SU-DHL-6 (cell line): ENCODE measurements around the gene UBP1.
A peak's percentile ranks its signal among the peaks of the same experiment; 100 is the strongest.
"Not testable (repeated sequence)": the region's sequence is repeated elsewhere in the genome, so short reads cannot be mapped to it uniquely, and the experiment has no call there.

Experiments
- H2AFZ ChIP-seq: fragments of 200-600 bp; sonication (generic); 2 replicates; pipeline ENCODE4 v1.6.1; 2014; ENCODE audit warnings: low read depth, mild to moderate bottlenecking, moderate library complexity, mixed read lengths, antibody characterized with exemption, low read length; ENCODE audit not compliant: severe bottlenecking
- H3F3A ChIP-seq: fragments of 200-600 bp; shearing (Covaris generic); 2 replicates; pipeline ENCODE4 v1.6.0; 2016; ENCODE audit warnings: antibody characterized with exemption, mild to moderate bottlenecking; ENCODE audit not compliant: insufficient read depth
- H3K27ac ChIP-seq: fragments of 200-600 bp; sonication (generic); 2 replicates; pipeline ENCODE4 v1.5.1; 2016; ENCODE audit warnings: low read depth, mild to moderate bottlenecking, low read length, moderate library complexity, mixed read lengths
- H3K27me3 ChIP-seq: fragments of 200-600 bp; sonication (generic), shearing (Covaris generic); 2 replicates; pipeline ENCODE4 v1.6.0; 2014; ENCODE audit warnings: mild to moderate bottlenecking, low read length
- H3K36me3 ChIP-seq: fragments of 200-600 bp; sonication (generic); 2 replicates; pipeline ENCODE4 v1.6.1; 2014; ENCODE audit warnings: mild to moderate bottlenecking, low read length, mixed read lengths
- H3K4me2 ChIP-seq: fragments of 300-600, 200-600 bp; shearing (Covaris generic), sonication (generic); 2 replicates; pipeline ENCODE4 v1.6.0; 2014; ENCODE audit warnings: low read length, low read depth, mild to moderate bottlenecking; ENCODE audit not compliant: poor library complexity, severe bottlenecking
- H3K4me3 ChIP-seq: fragments of 200-600 bp; sonication (generic); 2 replicates; pipeline ENCODE4 v1.5.1; 2014; ENCODE audit warnings: antibody characterized with exemption, low read length, mild to moderate bottlenecking, mixed read lengths; ENCODE audit not compliant: insufficient read depth, poor library complexity, severe bottlenecking
- H3K79me2 ChIP-seq: fragments of 200-600 bp; sonication (generic); 2 replicates; pipeline ENCODE4 v1.6.1; 2014; ENCODE audit warnings: mild to moderate bottlenecking, low read length, moderate library complexity; ENCODE audit not compliant: insufficient read depth
- H3K9ac ChIP-seq: fragments of 200-600 bp; sonication (generic); 2 replicates; pipeline ENCODE4 v1.7.0; 2014; ENCODE audit warnings: mild to moderate bottlenecking, low read length
- H3K9me2 ChIP-seq: fragments of 200-600 bp; sonication (generic); replicated peaks from 2 replicates; pipeline ENCODE4 v1.6.1; 2014; ENCODE audit warnings: low read length; ENCODE audit not compliant: insufficient read depth
- H3K9me3 ChIP-seq: fragments of 200-600 bp; sonication (generic); 2 replicates; pipeline ENCODE4 v1.6.1; 2014; ENCODE audit warnings: low read length, mixed read lengths; ENCODE audit not compliant: insufficient read depth
- H4K20me1 ChIP-seq: fragments of 200-600 bp; sonication (generic); 2 replicates; pipeline ENCODE4 v1.6.1; 2014; ENCODE audit warnings: low read depth, mild to moderate bottlenecking, antibody characterized with exemption, low read length, moderate library complexity, mixed read lengths
- EZH2phosphoT487 ChIP-seq: fragments of 200-600 bp; sonication (generic), shearing (Covaris generic); conservative IDR thresholded peaks from 2 replicates; pipeline ENCODE4 v1.6.1; 2018; ENCODE audit warnings: mild to moderate bottlenecking, antibody characterized with exemption, low read length, moderate library complexity, mixed read lengths
- TF ChIP-seq, protein P1 (sequence below): fragments of 200-600 bp; sonication (generic); IDR thresholded peaks from one replicate; pipeline ENCODE4 v1.5.1; 2017; ENCODE audit warnings: antibody characterized with exemption, mild to moderate bottlenecking, low read length, moderate library complexity; ENCODE audit not compliant: insufficient read depth, poor library complexity, severe bottlenecking

The UBP1 gene

DNA sequence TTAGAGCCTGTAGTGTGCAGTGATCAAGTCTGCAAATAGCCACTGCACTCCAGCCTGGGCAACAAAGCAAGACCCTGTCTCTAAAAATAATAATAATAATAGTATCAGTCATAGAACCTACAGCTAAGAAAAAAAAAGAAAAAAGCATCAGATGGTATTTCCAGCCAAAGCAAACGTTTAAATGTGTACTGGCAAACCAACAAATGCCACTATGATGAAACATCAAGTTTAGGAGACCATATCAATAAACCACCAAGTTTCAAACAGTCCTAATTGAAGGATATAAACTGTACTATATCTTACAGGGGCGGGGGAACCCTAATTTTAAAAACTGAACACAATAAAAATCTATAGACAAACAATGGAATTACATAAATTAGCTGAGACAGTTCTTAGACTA is 6.4 kb downstream of the UBP1 start:
- Histone ChIP-seq H3K36me3 (no peaks in the 10 kb centered on the region), H3K27ac (no peak overlapping the region), H3K9ac (no peak overlapping the region), H2AFZ (no peak overlapping the region), H3K79me2 (peaks cover 100% of the 10 kb centered on the region), H3F3A (no peaks in the 10 kb centered on the region), H4K20me1 (peaks cover 55% of the 10 kb centered on the region), H3K4me2 (peak overlapping the region; percentile 16), H3K27me3 (no peaks in the 10 kb centered on the region), H3K9me3 (no peaks in the 10 kb centered on the region), H3K4me3 (no peak overlapping the region), H3K9me2 (no peaks in the 10 kb centered on the region)
- TF ChIP-seq EZH2phosphoT487, result no peak
- TF ChIP-seq, protein P1, sequence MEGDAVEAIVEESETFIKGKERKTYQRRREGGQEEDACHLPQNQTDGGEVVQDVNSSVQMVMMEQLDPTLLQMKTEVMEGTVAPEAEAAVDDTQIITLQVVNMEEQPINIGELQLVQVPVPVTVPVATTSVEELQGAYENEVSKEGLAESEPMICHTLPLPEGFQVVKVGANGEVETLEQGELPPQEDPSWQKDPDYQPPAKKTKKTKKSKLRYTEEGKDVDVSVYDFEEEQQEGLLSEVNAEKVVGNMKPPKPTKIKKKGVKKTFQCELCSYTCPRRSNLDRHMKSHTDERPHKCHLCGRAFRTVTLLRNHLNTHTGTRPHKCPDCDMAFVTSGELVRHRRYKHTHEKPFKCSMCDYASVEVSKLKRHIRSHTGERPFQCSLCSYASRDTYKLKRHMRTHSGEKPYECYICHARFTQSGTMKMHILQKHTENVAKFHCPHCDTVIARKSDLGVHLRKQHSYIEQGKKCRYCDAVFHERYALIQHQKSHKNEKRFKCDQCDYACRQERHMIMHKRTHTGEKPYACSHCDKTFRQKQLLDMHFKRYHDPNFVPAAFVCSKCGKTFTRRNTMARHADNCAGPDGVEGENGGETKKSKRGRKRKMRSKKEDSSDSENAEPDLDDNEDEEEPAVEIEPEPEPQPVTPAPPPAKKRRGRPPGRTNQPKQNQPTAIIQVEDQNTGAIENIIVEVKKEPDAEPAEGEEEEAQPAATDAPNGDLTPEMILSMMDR, result no peak

DNA sequence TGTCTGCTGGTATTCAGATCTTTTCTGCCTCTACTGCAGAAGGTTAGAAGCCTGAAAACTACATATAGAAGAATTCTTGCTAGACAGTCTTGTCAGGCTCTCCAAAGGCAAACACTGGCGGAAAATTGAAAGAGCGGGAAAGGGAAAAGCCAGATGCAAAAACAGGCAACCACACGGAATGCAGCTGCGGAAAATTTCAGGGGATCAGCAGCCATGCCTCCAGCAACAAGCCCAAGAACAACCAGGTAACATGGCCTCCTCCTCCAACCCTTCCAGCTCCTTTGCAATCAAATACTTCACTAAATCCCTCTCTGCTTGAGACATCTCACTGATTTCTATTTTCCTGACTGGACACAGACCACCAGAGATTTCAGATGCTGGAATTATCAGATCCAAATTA is 9.6 kb downstream of the UBP1 start:
- no peaks in the 10 kb centered on the region for H3F3A ChIP-seq
- no peaks in the 10 kb centered on the region for H3K36me3 ChIP-seq
- no peak overlapping the region for H3K4me3 ChIP-seq
- peaks cover 100% of the 10 kb centered on the region for H3K79me2 ChIP-seq
- TF ChIP-seq, protein P1, result no peak
- TF ChIP-seq EZH2phosphoT487, result no peak
- H4K20me1 ChIP-seq, result peaks cover 46% of the 10 kb centered on the region; the same call in 1 of the 2 replicates
- no peak overlapping the region for H3K9ac ChIP-seq
- no peaks in the 10 kb centered on the region for H3K9me3 ChIP-seq
- H2AFZ ChIP-seq, result no peak overlapping the region
- H3K27me3 ChIP-seq, result no peaks in the 10 kb centered on the region
- no peaks in the 10 kb centered on the region for H3K9me2 ChIP-seq
- peak overlapping the region; percentile 26 for H3K4me2 ChIP-seq
- H3K27ac ChIP-seq, result no peak overlapping the region

DNA sequence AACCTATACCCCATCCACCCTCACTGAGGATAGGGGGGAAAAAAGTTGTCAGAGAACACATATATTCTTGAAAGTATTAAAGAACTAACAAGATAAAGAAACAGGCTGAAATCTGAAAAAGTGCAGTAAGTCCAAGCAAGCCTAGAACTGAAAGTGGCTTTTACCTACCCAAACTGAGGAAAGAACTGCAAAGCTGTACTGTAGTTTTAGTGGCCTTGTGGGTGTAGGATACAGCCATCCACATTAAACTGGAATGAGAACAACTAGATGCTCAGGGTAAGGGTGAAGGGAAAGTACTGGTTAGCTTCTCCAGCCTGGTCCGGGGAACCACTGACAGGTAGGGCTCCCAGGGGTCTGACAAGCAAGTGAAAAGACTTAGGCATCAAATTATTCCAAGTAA is 10.1 kb downstream of the UBP1 start:
- H3K9ac ChIP-seq, result no peak overlapping the region

DNA sequence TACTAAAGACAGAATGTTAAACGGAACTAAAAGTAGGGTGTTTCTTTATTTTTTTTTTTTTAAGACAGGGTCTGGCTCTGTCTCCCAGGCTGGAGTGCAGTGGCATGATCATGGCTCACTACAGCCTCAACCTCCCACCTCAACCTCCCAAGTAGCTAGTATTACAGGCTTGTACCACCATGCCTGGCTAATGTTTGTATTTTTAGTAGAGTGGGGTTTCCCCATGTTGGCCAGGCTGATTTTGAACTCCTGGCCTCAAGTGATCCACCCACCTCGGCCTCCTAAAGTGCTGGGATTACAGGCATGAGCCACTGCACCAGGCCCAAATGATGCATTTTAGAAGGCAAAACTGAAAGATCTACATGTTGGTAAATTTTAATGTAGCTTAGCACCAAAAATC is 10.9 kb downstream of the UBP1 start:
- not testable (repeated sequence) for H3K27me3 ChIP-seq, H3K9ac ChIP-seq, H3F3A ChIP-seq, H3K36me3 ChIP-seq, H3K9me2 ChIP-seq, H2AFZ ChIP-seq, H3K9me3 ChIP-seq, H3K27ac ChIP-seq, H3K4me3 ChIP-seq
- H3K4me2 ChIP-seq, result peak overlapping the region; percentile 26
- peaks cover 100% of the 10 kb centered on the region for H3K79me2 ChIP-seq
- H4K20me1 ChIP-seq, result peaks cover 44% of the 10 kb centered on the region

More for the DNA sequence above, 10.1 kb downstream of the UBP1 start:
- no peak for TF ChIP-seq EZH2phosphoT487
- TF ChIP-seq, protein P1, result no peak
- Histone ChIP-seq H3K9me3 (no peaks in the 10 kb centered on the region), H3K4me2 (peak overlapping the region; percentile 26), H3K9me2 (no peaks in the 10 kb centered on the region), H3F3A (no peaks in the 10 kb centered on the region), H3K4me3 (no peak overlapping the region), H3K79me2 (peaks cover 100% of the 10 kb centered on the region), H4K20me1 (peaks cover 45% of the 10 kb centered on the region), H3K27me3 (no peaks in the 10 kb centered on the region), H2AFZ (no peak overlapping the region), H3K36me3 (peaks cover 4% of the 10 kb centered on the region; the same call in 1 of the 2 replicates), H3K27ac (no peak overlapping the region)
